HUES6 (cell line): ENCODE results near the gene ZFYVE19.

Experiments
- H3K27ac ChIP-seq: 2 replicates; pipeline ENCODE4 v1.7.0; 2013; ENCODE audit warnings: low read depth, mild to moderate bottlenecking, low read length, inconsistent platforms
- H3K27me3 ChIP-seq: 2 replicates; pipeline ENCODE4 v1.6.1; 2013; ENCODE audit warnings: low read length; ENCODE audit not compliant: control insufficient read depth, insufficient read depth
- H3K36me3 ChIP-seq: 2 replicates; pipeline ENCODE4 v1.6.1; 2013; ENCODE audit warnings: low read length; ENCODE audit not compliant: control insufficient read depth, insufficient read depth
- H3K4me1 ChIP-seq: 2 replicates; pipeline ENCODE4 v1.6.1; 2013; ENCODE audit warnings: low read length; ENCODE audit not compliant: control insufficient read depth, insufficient read depth
- H3K4me3 ChIP-seq: 2 replicates; pipeline ENCODE4 v1.5.1; 2013; ENCODE audit warnings: low read depth, low read length
- H3K9ac ChIP-seq: one replicate; pipeline ENCODE4 v1.6.1; 2013; ENCODE audit warnings: mild to moderate bottlenecking, low read length
- H3K9me3 ChIP-seq: 2 replicates; pipeline ENCODE4 v1.6.1; 2013; ENCODE audit warnings: low read depth, low read length; ENCODE audit not compliant: control insufficient read depth, insufficient read depth

Gene ZFYVE19, protein sequence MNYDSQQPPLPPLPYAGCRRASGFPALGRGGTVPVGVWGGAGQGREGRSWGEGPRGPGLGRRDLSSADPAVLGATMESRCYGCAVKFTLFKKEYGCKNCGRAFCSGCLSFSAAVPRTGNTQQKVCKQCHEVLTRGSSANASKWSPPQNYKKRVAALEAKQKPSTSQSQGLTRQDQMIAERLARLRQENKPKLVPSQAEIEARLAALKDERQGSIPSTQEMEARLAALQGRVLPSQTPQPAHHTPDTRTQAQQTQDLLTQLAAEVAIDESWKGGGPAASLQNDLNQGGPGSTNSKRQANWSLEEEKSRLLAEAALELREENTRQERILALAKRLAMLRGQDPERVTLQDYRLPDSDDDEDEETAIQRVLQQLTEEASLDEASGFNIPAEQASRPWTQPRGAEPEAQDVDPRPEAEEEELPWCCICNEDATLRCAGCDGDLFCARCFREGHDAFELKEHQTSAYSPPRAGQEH

DNA sequence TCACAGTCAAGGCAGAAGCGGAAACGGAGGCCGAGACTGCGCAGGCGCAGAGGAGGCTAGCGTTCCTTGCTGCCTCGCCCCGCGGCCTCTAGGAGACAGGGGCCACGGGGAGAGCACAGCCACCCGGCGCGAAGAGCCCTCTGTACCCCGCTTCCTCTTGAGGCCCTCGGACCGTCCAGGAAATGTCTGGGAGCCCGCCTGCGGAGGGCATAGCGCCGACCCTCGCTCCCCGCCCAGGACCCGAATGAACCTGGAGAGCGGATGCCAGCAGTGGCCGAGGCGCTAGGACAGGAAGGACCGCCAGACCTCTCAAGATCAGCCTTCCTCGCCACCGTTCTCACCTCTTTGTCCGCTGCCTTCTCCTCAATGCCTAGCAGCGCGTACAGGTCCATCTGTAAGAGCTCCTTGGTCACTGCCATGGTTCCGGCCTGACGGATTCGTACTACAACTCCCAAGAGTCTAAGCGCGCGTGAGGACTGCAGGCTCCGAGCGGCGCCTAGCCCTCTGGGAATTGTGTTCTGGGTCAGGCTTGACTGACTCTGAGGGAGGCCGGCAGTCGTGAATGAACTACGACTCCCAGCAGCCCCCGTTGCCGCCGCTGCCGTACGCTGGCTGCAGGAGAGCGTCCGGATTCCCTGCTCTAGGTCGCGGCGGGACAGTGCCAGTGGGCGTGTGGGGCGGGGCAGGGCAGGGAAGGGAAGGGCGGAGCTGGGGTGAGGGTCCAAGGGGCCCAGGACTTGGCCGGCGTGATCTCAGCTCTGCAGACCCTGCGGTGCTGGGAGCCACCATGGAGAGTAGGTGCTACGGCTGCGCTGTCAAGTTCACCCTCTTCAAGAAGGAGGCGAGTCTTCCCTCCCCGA, at the start of gene ZFYVE19, which contains the start of gene DNAJC17:
Gene ZFYVE19, plus strand, starts transcription at position 62 of the 860 bp plus-strand sequence. Its CDS starts 501 bp downstream, at position 563.
Gene DNAJC17, minus strand, starts transcription at position 446 of the 860 bp plus-strand sequence. Its CDS starts 27 bp downstream, at position 419.
- H3K9ac ChIP-seq: peak within 1 kb of the TSS; percentile 85
- peak within 1 kb of the TSS; percentile 35; the same call in 1 of the 2 replicates for H3K27ac ChIP-seq
- peaks cover 8% of the 10 kb centered on the region; the same call in 1 of the 2 replicates for H3K4me1 ChIP-seq
- no peaks in the 10 kb centered on the region for H3K9me3 ChIP-seq
- no peaks in the 10 kb centered on the region for H3K27me3 ChIP-seq
- peak within 1 kb of the TSS; percentile 99 for H3K4me3 ChIP-seq
- H3K36me3 ChIP-seq: peaks cover 17% of the 10 kb centered on the region

DNA sequence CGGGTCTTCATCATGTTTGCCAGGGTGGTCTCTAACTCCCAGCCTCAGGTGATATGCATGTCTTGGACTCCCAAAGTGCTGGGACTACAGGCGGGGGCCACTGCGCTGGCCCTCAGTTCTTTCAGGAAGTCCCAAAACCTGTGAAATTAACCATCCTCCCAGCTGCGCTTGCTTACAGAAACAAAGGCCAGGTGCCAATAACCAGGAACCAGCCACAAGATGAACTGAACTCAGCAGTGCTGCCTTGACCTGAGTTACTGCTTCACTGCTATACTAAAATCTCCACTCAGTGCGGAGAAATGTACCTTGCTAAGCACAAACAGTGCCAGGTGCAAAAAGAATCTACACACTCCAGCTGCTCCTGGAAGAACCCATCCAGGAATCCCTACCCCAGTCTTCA, 46.9 kb upstream of the ZFYVE19 start:
- Histone ChIP-seq H3K27ac (no peak overlapping the region), H3K27me3 (no peaks in the 10 kb centered on the region), H3K4me1 (peaks cover 18% of the 10 kb centered on the region), H3K36me3 (no peaks in the 10 kb centered on the region), H3K9me3 (no peaks in the 10 kb centered on the region), H3K4me3 (no peak overlapping the region), H3K9ac (no peak overlapping the region)

DNA sequence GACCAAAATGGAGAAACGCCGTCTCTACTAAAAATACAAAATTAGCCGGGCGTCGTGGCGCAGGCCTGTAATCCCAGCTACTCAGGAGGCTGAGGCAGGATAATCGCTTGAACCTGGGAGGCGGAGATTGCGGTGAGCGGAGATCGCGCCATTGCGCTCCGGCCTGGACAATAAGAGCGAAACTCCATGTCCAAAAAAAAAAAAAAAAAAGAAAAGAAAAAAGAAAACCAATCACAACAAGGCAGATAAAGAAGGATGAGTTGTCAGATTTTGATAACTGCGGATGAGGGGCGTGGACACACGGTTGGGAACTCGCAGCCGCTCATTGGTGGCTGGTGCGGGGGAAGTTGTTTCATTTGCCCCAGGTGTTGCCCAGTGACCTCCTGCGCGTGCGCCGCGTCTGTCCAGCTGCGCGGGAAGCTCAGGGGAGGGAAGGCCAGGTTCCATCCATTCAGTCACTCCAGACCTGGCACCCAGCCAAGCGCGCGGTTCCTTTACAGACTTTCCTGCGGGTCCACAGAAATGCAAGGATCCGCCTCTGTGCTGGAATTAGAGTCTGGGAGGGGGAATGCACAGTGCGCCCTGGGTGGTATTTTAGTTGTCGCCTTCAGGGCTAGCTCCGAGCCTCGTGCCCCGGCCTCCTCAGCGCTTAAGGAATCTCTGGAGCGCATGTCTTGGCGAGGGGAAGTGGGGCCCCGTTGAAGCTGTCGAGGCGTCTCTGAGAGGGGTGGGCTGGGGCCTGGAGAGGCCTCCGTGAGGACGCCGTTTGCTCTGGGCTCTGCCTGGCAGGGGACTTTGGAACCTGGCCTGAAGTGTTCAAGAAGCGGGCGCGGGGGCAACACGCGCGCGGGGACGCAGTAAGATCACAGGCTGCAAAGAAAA, 43.7 kb upstream of the ZFYVE19 start:
- H3K27me3 ChIP-seq: no peaks in the 10 kb centered on the region
- peak overlapping the region; percentile 76 for H3K9ac ChIP-seq
- peak overlapping the region; percentile 94 for H3K4me3 ChIP-seq
- peak overlapping the region; percentile 61; the same call in 1 of the 2 replicates for H3K27ac ChIP-seq
- H3K36me3 ChIP-seq: peaks cover 11% of the 10 kb centered on the region; the same call in 1 of the 2 replicates
- H3K9me3 ChIP-seq: no peaks in the 10 kb centered on the region
- peaks cover 43% of the 10 kb centered on the region for H3K4me1 ChIP-seq

DNA sequence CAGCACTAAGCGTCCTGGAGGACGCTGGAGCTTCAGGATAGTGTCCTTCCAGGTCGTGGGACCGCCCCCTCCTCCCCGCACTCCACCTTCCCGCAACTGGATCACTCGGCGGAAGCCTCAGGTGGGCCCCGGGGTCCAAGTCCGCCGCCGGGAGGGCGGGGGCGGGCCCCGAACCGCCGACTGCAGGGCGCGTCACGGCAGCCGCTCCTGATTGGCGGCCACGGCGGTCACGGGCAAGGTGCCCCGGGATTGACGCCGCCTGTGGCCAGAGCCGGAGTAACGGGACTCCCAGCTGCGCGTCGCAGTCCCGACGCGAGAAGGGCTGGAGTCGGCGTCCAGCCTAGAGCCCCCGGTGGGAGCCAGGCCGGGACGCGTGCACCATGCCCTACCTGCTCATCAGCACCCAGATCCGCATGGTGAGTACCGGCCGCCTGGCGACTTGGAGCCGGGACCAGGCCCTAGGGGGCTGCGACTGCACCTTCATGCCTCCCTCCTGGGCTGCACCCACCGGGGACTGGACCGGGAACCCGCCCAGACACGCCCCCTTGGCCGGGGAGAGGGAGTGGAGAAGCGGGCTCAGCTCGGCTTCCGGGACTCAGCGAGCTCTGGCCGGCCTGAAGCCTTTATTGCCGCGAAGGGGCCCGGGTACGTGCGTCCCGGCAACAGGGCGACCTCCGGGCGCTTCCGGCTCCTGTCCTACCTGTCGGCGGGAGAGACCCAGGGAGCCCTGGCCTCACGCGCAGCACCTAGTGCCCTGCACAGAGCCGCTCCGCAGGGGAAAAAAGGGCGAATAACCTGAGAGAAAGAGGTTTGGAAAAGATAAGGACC, 42.9 kb upstream of the ZFYVE19 start, which contains the start of gene GCHFR:
Gene GCHFR, plus strand, starts transcription at position 268 of the 828 bp plus-strand sequence. Its CDS starts 113 bp downstream, at position 381.
- Histone ChIP-seq H3K9me3 (no peaks in the 10 kb centered on the region), H3K27me3 (no peaks in the 10 kb centered on the region), H3K4me3 (peak within 1 kb of the TSS; percentile 94), H3K36me3 (peaks cover 16% of the 10 kb centered on the region; the same call in 1 of the 2 replicates), H3K4me1 (peaks cover 48% of the 10 kb centered on the region), H3K9ac (peak within 1 kb of the TSS; percentile 76), H3K27ac (peak within 1 kb of the TSS; percentile 61; the same call in 1 of the 2 replicates)

DNA sequence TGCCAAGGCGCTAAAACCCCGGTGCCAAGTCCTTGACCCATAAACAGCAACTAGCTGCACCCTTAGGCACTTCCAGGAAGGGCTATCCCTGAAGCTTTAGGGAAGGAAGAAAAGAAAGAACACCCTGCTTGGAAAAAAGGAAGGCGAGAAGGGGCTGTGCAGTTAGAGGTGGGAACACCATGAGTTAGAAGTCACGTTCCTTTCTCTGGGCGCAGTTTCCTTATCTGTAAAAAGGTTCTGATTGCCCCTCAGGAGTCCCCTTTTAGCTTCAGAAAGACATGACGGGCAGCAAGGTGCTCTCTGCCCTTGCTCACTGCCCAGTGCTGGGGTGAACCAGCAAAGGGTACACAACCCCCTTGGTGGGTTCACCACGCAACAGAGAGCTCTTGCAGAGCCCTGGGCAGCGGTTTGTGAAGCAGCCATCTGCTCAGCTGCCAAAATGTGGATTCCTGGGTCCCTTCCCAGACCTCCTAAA, 42.2 kb upstream of the ZFYVE19 start:
- H3K27me3 ChIP-seq: no peaks in the 10 kb centered on the region
- H3K4me3 ChIP-seq: peak overlapping the region; percentile 94
- H3K27ac ChIP-seq: no peak overlapping the region
- peaks cover 16% of the 10 kb centered on the region; the same call in 1 of the 2 replicates for H3K36me3 ChIP-seq
- no peaks in the 10 kb centered on the region for H3K9me3 ChIP-seq
- H3K4me1 ChIP-seq: peaks cover 48% of the 10 kb centered on the region
- peak overlapping the region; percentile 76 for H3K9ac ChIP-seq

DNA sequence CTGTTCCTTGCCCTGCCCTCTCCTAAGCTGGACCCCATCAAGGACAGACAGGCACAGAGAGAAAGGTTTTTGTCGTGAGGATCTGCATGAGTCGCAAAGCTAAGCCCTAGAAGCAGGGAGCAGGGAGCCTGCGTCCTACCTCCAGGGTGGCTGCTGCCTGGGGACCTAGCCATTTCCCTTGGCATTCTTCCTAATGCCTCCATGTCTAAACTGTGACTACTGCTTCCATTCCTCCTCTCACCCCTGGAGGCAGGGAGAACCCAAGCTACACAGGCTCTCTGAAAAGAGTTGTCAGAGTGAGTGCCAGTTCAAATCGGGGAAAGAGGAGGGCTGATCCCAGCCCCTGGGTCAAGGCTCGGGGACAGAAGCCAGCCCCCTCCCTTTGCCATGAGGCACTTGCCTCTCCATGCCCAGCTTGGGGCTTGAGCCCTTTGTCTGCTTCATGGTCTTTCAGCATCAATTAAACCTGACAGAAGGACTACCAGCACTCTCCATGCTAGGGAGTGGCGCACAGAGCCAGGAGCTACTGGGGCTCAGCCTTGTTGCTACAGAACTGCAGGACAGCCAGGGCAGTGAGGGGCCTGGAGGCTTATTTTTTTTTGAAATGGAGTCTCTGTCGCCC, 40.6 kb upstream of the ZFYVE19 start:
- no peaks in the 10 kb centered on the region for H3K27me3 ChIP-seq
- peak overlapping the region; percentile 94; the same call in 1 of the 2 replicates for H3K4me3 ChIP-seq
- no peaks in the 10 kb centered on the region for H3K9me3 ChIP-seq
- H3K27ac ChIP-seq: no peak overlapping the region
- H3K36me3 ChIP-seq: peaks cover 16% of the 10 kb centered on the region; the same call in 1 of the 2 replicates
- H3K9ac ChIP-seq: peak overlapping the region; percentile 16
- peaks cover 50% of the 10 kb centered on the region for H3K4me1 ChIP-seq

DNA sequence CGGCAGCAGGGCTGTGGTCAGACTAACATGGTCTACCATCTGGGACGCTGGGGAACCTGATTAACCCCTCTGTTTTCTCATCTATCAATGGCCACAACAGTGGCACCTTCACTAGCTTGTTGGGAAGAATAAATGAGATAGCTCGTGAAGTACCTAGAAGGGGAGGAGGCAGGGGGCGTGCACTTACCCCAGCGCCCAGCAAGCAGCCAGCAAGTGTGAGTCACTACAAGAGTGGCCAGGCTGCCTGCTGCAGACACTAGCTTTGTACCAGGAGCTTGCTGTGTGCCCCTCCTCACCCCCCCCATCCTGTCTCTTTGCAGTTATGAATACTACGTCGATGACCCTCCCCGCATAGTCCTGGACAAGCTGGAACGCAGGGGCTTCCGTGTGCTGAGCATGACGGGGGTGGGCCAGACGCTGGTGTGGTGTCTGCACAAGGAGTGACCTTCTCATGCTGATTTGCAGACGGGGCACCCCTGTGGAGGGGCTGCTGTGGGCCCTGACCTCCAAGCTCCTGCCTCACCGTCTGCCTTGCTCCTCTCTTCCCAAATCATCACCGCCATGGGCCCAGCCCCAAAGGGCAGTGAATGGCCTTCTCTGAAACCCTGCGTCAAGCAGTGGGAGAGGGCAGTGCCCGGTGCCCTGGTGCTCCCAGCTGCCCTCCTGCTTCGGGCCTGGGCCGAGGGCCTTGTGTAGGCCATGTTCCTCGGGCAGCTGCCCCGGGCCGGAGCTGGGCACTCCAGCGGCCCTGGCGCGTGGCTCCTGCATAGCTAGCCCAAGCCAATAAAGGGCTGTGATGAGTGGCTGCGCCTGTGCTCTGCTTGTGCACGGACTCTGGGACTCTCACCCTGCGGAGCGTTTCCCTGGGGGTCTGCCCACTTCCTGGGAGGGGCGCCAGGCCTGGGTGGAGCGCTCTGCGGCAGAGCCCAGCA, 39.7 kb upstream of the ZFYVE19 start:
- no peaks in the 10 kb centered on the region for H3K9me3 ChIP-seq
- no peak overlapping the region; the same call in 1 of the 2 replicates for H3K4me3 ChIP-seq
- H3K27ac ChIP-seq: peak overlapping the region; percentile 28; the same call in 1 of the 2 replicates
- peaks cover 50% of the 10 kb centered on the region for H3K4me1 ChIP-seq
- no peak overlapping the region for H3K9ac ChIP-seq
- no peaks in the 10 kb centered on the region for H3K27me3 ChIP-seq
- peaks cover 19% of the 10 kb centered on the region; the same call in 1 of the 2 replicates for H3K36me3 ChIP-seq

DNA sequence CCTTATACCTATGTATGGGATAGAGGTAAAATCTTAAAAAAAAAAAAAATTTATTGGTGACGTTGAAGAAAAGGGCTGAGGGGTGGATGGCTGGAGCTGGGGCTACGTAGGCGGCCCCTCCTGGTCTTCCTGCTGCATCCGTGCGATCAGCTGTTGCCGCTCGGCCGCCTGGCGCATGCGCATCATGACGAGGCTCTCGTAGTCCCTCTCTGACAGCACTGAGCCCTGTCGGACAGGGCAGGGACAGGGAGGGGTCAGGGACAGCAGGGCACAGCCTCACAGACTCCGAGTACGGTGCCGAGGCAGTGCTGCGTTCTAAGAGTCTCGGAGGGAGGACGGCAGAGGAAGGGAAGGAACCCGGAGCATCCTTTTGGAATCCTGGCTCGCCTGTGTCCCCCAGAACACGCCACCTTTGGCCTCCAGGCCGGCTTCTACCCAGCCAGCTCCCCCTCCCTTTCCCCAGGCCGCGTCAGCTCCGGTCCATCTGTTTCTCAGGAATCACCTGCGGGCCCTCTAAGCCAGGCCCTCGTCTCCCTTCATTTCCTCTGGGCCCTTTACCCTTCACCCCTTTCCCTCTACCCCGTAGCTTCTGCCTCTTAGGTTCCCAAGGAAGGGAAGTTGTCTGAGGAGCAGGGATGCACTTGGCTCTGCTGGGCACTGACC, 38.9 kb upstream of the ZFYVE19 start:
- Histone ChIP-seq H3K4me1 (peaks cover 50% of the 10 kb centered on the region), H3K27me3 (no peaks in the 10 kb centered on the region), H3K4me3 (no peak overlapping the region), H3K36me3 (peaks cover 19% of the 10 kb centered on the region), H3K9me3 (no peaks in the 10 kb centered on the region), H3K9ac (no peak overlapping the region), H3K27ac (no peak overlapping the region; the same call in 1 of the 2 replicates)
